NCI-H446 treated with DMSO at 0.1 percent for 48 hours (cell line): ENCODE results near the gene METRNL.

ENCODE experiments used
- DNase-seq: peaks from one replicate; lab custom pipeline; 2025; lab: John Stamatoyannopoulos, UW

METRNL gene

DNA sequence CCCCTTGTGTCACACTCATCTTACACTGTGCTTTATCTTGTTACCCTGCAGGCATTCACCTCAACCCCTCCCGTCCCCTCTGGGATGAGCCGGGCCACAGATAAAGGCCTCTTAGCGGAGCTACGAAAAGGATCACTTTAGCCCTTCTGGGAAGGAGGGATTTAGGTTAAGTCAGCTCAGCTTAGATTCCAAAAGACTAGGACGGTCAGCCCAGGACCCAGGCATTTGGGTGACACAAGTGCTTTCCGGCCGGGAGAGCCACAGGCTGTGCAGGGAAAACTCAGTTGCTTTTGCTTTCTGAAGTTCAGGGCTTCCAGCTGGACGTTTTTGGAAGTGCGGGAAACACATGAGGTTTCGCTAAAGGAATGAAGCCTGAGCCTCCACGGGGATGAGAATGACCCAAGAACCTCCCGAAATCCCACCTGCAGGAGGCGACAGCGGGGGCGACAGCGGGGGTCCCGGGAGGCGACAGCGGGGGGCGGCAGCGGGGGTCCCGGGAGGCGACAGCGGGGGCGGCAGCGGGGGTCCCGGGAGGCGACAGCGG is 11.6 kb upstream of the METRNL start:
- no peak for DNase-seq

- DNase-seq, result no peak
Observed at GRCh38 chr17:83068641-83069570, 10.5 kb upstream of the METRNL start.

DNA sequence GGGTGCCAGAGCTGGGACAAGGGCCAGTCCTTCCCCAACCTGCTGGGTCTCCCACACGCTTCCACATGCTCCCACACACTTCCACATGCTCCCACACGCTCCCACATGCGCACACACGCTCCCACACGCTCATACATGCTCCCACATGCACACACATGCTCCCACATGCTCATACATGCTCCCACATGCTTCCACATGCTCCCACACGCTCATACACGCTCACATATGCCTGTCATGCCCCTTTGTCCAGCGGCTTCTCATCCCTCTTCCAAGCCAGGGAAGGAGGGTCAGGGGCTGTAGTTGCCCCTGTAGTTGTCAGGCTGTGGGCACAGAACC is 9.9 kb upstream of the METRNL start:
- DNase-seq, result no peak

GRCh38 chr17:83069931-83070742 is 9.3 kb upstream of the METRNL start:
- no peak for DNase-seq

GRCh38 chr17:83070800-83071341 is 8.5 kb upstream of the METRNL start:
- DNase-seq, result no peak

- no peak for DNase-seq
Observed at GRCh38 chr17:83071365-83071764, 8.0 kb upstream of the METRNL start.

GRCh38 chr17:83071966-83072562 is 7.3 kb upstream of the METRNL start:
- no peak for DNase-seq

- no peak for DNase-seq
Observed at GRCh38 chr17:83072600-83073358, 6.6 kb upstream of the METRNL start.

DNA sequence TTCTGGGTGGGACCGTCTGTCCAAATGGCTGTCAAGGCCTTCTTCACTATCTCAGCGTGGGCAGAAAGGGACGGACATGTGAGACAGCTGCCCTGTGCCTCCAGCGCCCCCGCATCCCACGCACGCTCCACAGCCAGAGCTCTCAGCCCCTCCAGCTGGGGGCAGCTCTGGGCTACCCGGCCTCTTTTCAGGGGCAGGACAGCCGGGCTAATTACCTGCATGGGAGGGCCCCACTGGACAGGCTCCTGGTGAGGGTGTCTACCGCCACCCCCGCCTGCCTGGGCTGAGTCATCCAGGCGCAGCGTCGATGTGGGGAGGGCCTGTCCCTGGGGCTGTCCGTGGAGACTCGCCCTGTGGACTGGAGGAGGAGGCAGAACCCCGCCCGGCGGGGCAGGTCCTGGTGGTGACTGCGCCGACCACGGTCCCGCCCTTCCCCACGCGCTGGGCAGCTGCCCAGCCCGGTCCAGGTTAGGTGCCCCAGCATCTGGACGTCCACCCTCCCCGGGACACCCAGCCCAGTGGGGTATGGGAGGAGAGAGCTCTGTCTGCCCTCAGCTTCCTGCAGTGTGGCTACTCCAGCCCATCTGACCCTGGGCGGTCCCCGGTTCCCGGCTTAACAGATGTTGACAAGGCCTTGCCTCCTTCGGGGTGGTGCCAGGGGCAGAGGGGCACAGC is 5.9 kb upstream of the METRNL start:
- DNase-seq, result no peak

- DNase-seq, result no peak
Observed at GRCh38 chr17:83074486-83075223, 4.8 kb upstream of the METRNL start.

DNA sequence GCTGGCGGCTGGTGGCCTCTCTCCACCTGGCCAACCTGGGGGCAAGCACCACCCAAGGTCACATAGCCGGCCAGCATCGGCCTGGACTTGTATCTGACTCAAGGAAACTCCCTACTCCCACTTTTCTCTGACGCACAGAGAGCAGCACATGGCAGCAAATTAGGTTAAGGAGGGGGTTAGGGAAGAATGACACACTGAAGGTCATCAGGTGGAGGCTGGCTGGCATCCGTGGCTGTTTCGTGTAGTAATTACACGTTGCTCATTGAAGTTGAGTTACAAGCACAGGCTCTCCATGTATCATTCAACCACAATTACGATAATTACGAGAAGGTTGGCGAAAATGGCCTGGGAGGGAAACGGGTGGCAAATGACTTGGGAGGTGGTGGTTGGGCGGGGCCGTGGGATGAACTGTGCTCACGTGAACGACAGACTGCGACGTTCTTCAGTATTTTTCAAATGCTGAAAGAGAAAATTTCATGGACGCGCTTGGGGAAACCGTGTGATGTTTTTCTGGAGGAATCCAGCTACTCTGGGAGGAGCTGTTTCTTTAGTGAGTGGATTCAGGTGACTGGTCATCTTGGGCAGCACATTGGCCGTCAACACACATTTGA is 4.0 kb upstream of the METRNL start:
- no peak for DNase-seq

DNA sequence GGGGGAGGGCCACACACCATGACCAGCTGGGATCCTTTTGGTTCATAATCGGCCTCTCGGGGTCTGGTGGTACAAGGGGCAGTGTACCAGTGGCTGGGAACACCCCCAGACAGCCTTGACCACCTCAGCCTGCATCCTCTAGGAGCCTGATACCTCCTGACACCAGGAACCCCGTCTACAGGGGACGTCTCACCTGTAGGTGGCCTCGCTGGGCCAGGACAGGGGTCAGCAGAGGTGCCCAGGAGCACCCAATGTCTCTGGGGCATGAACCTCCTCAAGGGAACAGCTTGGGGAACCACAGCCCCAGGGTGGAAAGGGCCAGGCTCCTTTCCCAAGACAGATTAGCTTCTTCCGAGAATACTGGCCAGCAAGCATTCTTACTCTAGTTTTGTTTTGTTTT is 2.5 kb upstream of the METRNL start:
- DNase-seq, result no peak

- DNase-seq, result no peak
Observed at GRCh38 chr17:83077411-83077810, 2.0 kb upstream of the METRNL start.

GRCh38 chr17:83077939-83078338 is 1.5 kb upstream of the METRNL start:
- no peak for DNase-seq

GRCh38 chr17:83078378-83079351 is 744 bp upstream of the METRNL start:
- DNase-seq, result no peak

- no peak for DNase-seq
Observed at GRCh38 chr17:83079766-83080578, 563 bp downstream of the METRNL start.

DNA sequence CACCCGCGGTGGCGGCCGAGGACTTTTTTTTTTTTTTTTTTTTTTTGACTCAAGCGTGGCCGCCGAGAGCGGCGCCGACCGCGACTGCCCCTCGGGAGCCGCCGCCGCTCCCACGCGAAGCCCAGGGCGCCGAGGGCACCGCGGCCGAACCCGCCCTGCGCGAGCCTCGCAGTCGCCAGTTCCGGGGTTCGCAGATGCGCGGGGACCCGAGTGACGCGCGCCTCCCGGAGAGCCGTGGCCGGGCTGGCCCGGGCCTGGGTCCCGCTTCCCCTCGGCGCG is 1.1 kb downstream of the METRNL start:
- no peak for DNase-seq
